Neutrophil (primary cell): ENCODE data around the gene HSPB6.

Experiments used
- H3K27ac ChIP-seq: fragments of 200-600 bp; sonication (generic); 2 replicates; pipeline ENCODE4 v1.5.1; 2016; ENCODE audit warnings: mild to moderate bottlenecking, moderate library complexity
- H3K27me3 ChIP-seq: fragments of 200-600 bp; sonication (generic); 2 replicates; pipeline ENCODE4 v1.6.0; 2016; ENCODE audit warnings: mild to moderate bottlenecking
- H3K36me3 ChIP-seq: fragments of 200-600 bp; sonication (generic); 2 replicates; pipeline ENCODE4 v1.5.1; 2017
- H3K4me1 ChIP-seq, 2 experiments: fragments of 200-600 bp in 1 of 2; sonication (generic) in 1 of 2; 1 replicate in 1 of 2; 2 replicates in 1 of 2; pipeline versions ENCODE4 v1.5.1 to v1.6.1; 2013 to 2016; ENCODE audit warnings: low read depth in 1 of 2, low read length in 1 of 2, mild to moderate bottlenecking in 1 of 2, moderate library complexity in 1 of 2; ENCODE audit not compliant: control insufficient read depth in 1 of 2, insufficient read depth in 1 of 2
- H3K4me3 ChIP-seq, 2 experiments: fragments of 200-600 bp in 1 of 2; sonication (generic) in 1 of 2; 1 replicate in 1 of 2; 2 replicates in 1 of 2; pipeline ENCODE4 v1.5.1; 2013 to 2016; ENCODE audit warnings: low read depth in 1 of 2, low read length in 1 of 2, mild to moderate bottlenecking in 1 of 2, moderate library complexity in 1 of 2
- H3K9me3 ChIP-seq: fragments of 200-600 bp; sonication (generic); 2 replicates; pipeline ENCODE4 v1.5.1; 2016
- CTCF ChIP-seq: fragments of 200-600 bp; sonication (generic); IDR thresholded peaks from 2 replicates; pipeline ENCODE4 v1.5.1; 2016; ENCODE audit warnings: antibody characterized with exemption

The HSPB6 gene

GRCh38 chr19:35714601-35715354 lies 42.1 kb downstream of the HSPB6 start:
- Histone ChIP-seq H3K9me3 (no peaks in the 10 kb centered on the region), H3K27ac (no peak overlapping the region), H3K4me1 (peaks cover 29 to 35% of the 10 kb centered on the region in 2 experiments), H3K36me3 (peaks cover 3% of the 10 kb centered on the region), H3K4me3 (no peak overlapping the region), H3K27me3 (peaks cover 26% of the 10 kb centered on the region)
- TF ChIP-seq CTCF, result no peak

- Histone ChIP-seq H3K27me3 (peaks cover 31% of the 10 kb centered on the region), H3K4me1 (peaks cover 22 to 32% of the 10 kb centered on the region in 2 experiments), H3K9me3 (no peaks in the 10 kb centered on the region), H3K27ac (no peak overlapping the region), H3K4me3 (no peak overlapping the region), H3K36me3 (no peaks in the 10 kb centered on the region)
- TF ChIP-seq CTCF, result no peak
Measured at GRCh38 chr19:35713904-35714495, 42.8 kb downstream of the HSPB6 start.

- Histone ChIP-seq H3K27ac (no peak overlapping the region), H3K27me3 (peaks cover 31% of the 10 kb centered on the region), H3K4me3 (no peak overlapping the region), H3K4me1 (peaks cover 17 to 26% of the 10 kb centered on the region in 2 experiments), H3K36me3 (no peaks in the 10 kb centered on the region), H3K9me3 (no peaks in the 10 kb centered on the region)
- TF ChIP-seq CTCF, result no peak
Measured at GRCh38 chr19:35713506-35713850, 43.4 kb downstream of the HSPB6 start.

GRCh38 chr19:35712567-35713505 lies 44.0 kb downstream of the HSPB6 start:
- H3K4me1 ChIP-seq, result peaks cover 15 to 23% of the 10 kb centered on the region in 2 experiments

More at GRCh38 chr19:35712567-35713505, 44.0 kb downstream of the HSPB6 start:
- no peaks in the 10 kb centered on the region for H3K36me3 ChIP-seq
- TF ChIP-seq CTCF, result no peak
- H3K27ac ChIP-seq, result no peak overlapping the region
- no peaks in the 10 kb centered on the region for H3K9me3 ChIP-seq
- peaks cover 38% of the 10 kb centered on the region for H3K27me3 ChIP-seq
- H3K4me3 ChIP-seq, result no peak overlapping the region
